Measurements from ENCODE around the gene TCF7L1.

- no peak for TF ChIP-seq CTCF (conservative IDR thresholded peaks at IDR 0.05; ENCODE audit: low read length)
- TF ChIP-seq EZH2phosphoT487 (IDR thresholded peaks at IDR 0.05; ENCODE audit: borderline replicate concordance): no peak
Observed at GRCh38 chr2:85327160-85327821, 194.1 kb downstream of the TCF7L1 start.
